Stomach (tissue), 4 donors: ENCODE results near the gene FBXL7.

Source experiments
- CTCF ChIP-seq, 7 experiments: fragments of 450-650 bp in 4 of 7; fragments of 200-600 bp in 3 of 7; sonication (generic) in 3 of 7; IDR thresholded peaks; one replicate each; pipeline ENCODE4 v1.5.1; 2016 to 2019; ENCODE audit warnings: antibody characterized with exemption in 7 of 7, control low read depth in 2 of 7, mild to moderate bottlenecking in 1 of 7
- POLR2A ChIP-seq, 4 donors: fragments of 450-650 bp; IDR thresholded peaks; one replicate each; pipeline ENCODE4 v1.6.1; 2016; ENCODE audit warnings: antibody characterized with exemption in 4 of 4, control low read depth in 2 of 4, mild to moderate bottlenecking in 1 of 4, moderate library complexity in 1 of 4
- POLR2AphosphoS5 ChIP-seq, 3 donors: sonication (generic); formaldehyde crosslinking; IDR thresholded peaks; one replicate each; pipeline ENCODE4 v1.6.1; 2016; ENCODE audit warnings: antibody characterized with exemption in 3 of 3

GRCh38 chr5:15797116-15797515 lies 297.1 kb downstream of the FBXL7 start:
- no peak for TF ChIP-seq CTCF (IDR thresholded peaks at IDR 0.05)
- TF ChIP-seq POLR2A (IDR thresholded peaks at IDR 0.05): no peak
- no peak for TF ChIP-seq POLR2AphosphoS5 (IDR thresholded peaks at IDR 0.05)
